K562 (cell line): ENCODE data around the gene TTBK1. TPM values are rescaled to one million over a fixed set of nuclear protein-coding genes. Genes with fewer than 3 reads are reported as not detected.

Experiments used
- ATAC-seq: fragments of 200-7000 bp; cut with Tn5 transposase; 3 replicates; pipeline ENCODE4 v1.9.1; 2020; ENCODE audit warnings: moderate library complexity
- BruUV-seq: library from RNA; stranded (reverse); fragments of 400-500 nt; replicated peaks from 2 replicates; lab custom pipeline; 2021; lab: Mats Ljungman, UMichigan
- CTCF ChIA-PET: fragments of 300-600 bp; formaldehyde crosslinking; extraction: SDS; loops from one replicate; lab custom pipeline; 2021; ENCODE audit warnings: low intra/inter-chr PET ratio; lab: Yijun Ruan, JAX
- POLR2A ChIA-PET: fragments of 300-600, 350-650 bp; sonication (Branson Sonifier 250); formaldehyde crosslinking; extraction: SDS; loops from one replicate; lab custom pipeline; 2021; ENCODE audit warnings: antibody characterized with exemption, inconsistent platforms; lab: Yijun Ruan, JAX
- DNase-seq, 4 experiments: peaks; one replicate each; pipeline versions ENCODE4 v3.0.0 to v3.0.0-alpha.2; 2011 to 2018; ENCODE audit warnings: low spot score in 3 of 4, mixed read lengths in 3 of 4; ENCODE audit errors: extremely low read depth in 1 of 4
- FAIRE-seq: peaks from 2 replicates; lab custom pipeline; 2011; peaks lifted over from hg19 to GRCh38; lab: Jason Lieb, UNC
- H2AFZ ChIP-seq: 2 replicates; pipeline ENCODE4 v1.6.0; 2011; ENCODE audit warnings: low read depth, low read length, control low read depth, inconsistent platforms
- H3K27ac ChIP-seq: fragments of 200-600 bp; 3 replicates; pipeline ENCODE4 v1.8.0; 2011; ENCODE audit warnings: low read depth, mild to moderate bottlenecking, control low read depth, inconsistent platforms, low read length, moderate library complexity, mixed read lengths; ENCODE audit errors: extremely low read depth
- H3K27me3 ChIP-seq, 2 experiments: fragments of 300-600 bp in 1 of 2; 2 replicates in 1 of 2; 3 replicates in 1 of 2; pipeline versions ENCODE4 v1.6.0 to v1.8.0; 2011; ENCODE audit warnings: inconsistent platforms in 2 of 2, low read length in 2 of 2, mild to moderate bottlenecking in 1 of 2, mixed read lengths in 1 of 2, moderate library complexity in 1 of 2; ENCODE audit not compliant: control insufficient read depth in 2 of 2, insufficient read depth in 2 of 2
- H3K36me3 ChIP-seq: fragments of 300-600 bp; 3 replicates; pipeline ENCODE4 v1.8.0; 2011; ENCODE audit warnings: mild to moderate bottlenecking, low read length, inconsistent platforms; ENCODE audit not compliant: control insufficient read depth, insufficient read depth
- H3K4me1 ChIP-seq, 2 experiments: fragments of 200-600 bp in 1 of 2; replicated peaks in 1 of 2; 2 replicates in 1 of 2; 3 replicates in 1 of 2; pipeline versions ENCODE4 v1.5.1 to v1.8.0; 2011; ENCODE audit warnings: inconsistent platforms in 2 of 2, low read length in 2 of 2, mild to moderate bottlenecking in 1 of 2, mixed read lengths in 1 of 2, moderate library complexity in 1 of 2; ENCODE audit not compliant: control insufficient read depth in 2 of 2, insufficient read depth in 2 of 2
- H3K4me2 ChIP-seq: 2 replicates; pipeline ENCODE4 v1.6.1; 2011; ENCODE audit warnings: low read length, control low read depth, inconsistent platforms, mixed read lengths; ENCODE audit not compliant: insufficient read depth
- H3K4me3 ChIP-seq: fragments of 200-600 bp; sonication (generic), shearing (Covaris generic); 2 replicates; pipeline ENCODE4 v1.5.1; 2016; ENCODE audit warnings: control low read depth, inconsistent platforms
- H3K79me2 ChIP-seq: fragments of 200-600 bp; 3 replicates; pipeline ENCODE4 v1.8.0; 2011; ENCODE audit warnings: low read length, inconsistent platforms; ENCODE audit not compliant: control insufficient read depth, insufficient read depth
- H3K9ac ChIP-seq, 2 experiments: 2 replicates each; pipeline versions ENCODE4 v1.6.0 to v1.6.1; 2011; ENCODE audit warnings: low read depth in 2 of 2, low read length in 2 of 2, control low read depth in 1 of 2, inconsistent platforms in 1 of 2, mild to moderate bottlenecking in 1 of 2, mixed read lengths in 1 of 2; ENCODE audit not compliant: insufficient read depth in 1 of 2
- H3K9me1 ChIP-seq: one replicate; pipeline ENCODE4 v1.6.0; 2011; ENCODE audit warnings: inconsistent platforms, mild to moderate bottlenecking, low read length, moderate library complexity; ENCODE audit not compliant: control insufficient read depth, insufficient read depth
- H3K9me3 ChIP-seq: replicated peaks from 2 replicates; pipeline ENCODE4 v1.5.1; 2011; ENCODE audit warnings: low read depth, low read length, inconsistent platforms; ENCODE audit not compliant: control insufficient read depth, insufficient read depth
- H4K20me1 ChIP-seq: replicated peaks from 2 replicates; pipeline ENCODE4 v1.6.1; 2011; ENCODE audit warnings: low read length, inconsistent platforms, mixed read lengths; ENCODE audit not compliant: control insufficient read depth, insufficient read depth
- BCOR ChIP-seq: fragments of 450-650 bp; IDR thresholded peaks from 2 replicates; pipeline ENCODE4 v1.6.1; 2016
- E2F4 ChIP-seq: sonication (generic); formaldehyde crosslinking; IDR thresholded peaks from 2 replicates; pipeline ENCODE4 v1.8.0; 2022; ENCODE audit warnings: mild to moderate bottlenecking, low read depth, missing genetic modification reagents
- POLR3G ChIP-seq: IDR thresholded peaks from 2 replicates; pipeline ENCODE4 v1.6.1; 2011; ENCODE audit not compliant: insufficient read length, insufficient replicate concordance; ENCODE audit errors: extremely low read depth
- RNF2 ChIP-seq: sonication (generic); IDR thresholded peaks from 2 replicates; pipeline ENCODE4 v1.6.1; 2016
- RUNX1 ChIP-seq: sonication (generic); IDR thresholded peaks from 2 replicates; pipeline ENCODE4 v1.6.1; 2016; ENCODE audit warnings: antibody characterized with exemption, low read depth
- THRAP3 ChIP-seq: fragments of 450-650 bp; IDR thresholded peaks from 2 replicates; pipeline ENCODE4 v1.6.1; 2016; ENCODE audit warnings: mild to moderate bottlenecking, inconsistent platforms, borderline replicate concordance
- WGBS: fragments of 100-300 bp; shearing (Covaris generic); methylation state at CpG from one replicate; pipeline ENCODE4 v1.1.6; 2016; ENCODE audit warnings: low coverage, mixed read lengths; ENCODE audit not compliant: insufficient coverage; ENCODE audit errors: missing lambda C conversion rate; 5-methylcytosine and 5-hydroxymethylcytosine counted together
- in situ Hi-C: fragments of 300-500 bp; cut with MboI; formaldehyde crosslinking; loops from 4 replicates; pipeline ENCODE4 v1.15.0; 2018; ENCODE audit warnings: inconsistent platforms, mixed read lengths
- intact Hi-C: fragments of 100-400 bp; cut with micrococcal nuclease; formaldehyde crosslinking; loops from 2 replicates; pipeline ENCODE4 v1.14.2; 2022
- polyA plus RNA-seq, 8 experiments: library from polyadenylated mRNA; depleted of rRNA in 4 of 8; stranded (reverse) in 5 of 8; unstranded in 3 of 8; fragments of >200 nt; fragmentation: Nextera tagmentation in 2 of 8; fragmentation: Illumina TruSeq in 1 of 8; extraction: Ambion mirVana in 2 of 8; extraction: Trizol in 1 of 8; gene quantifications; 2 replicates each; pipeline versions ENCODE4 v1.2.1 to v1.2.3, GENCODE V29; 2011 to 2014; ENCODE audit warnings: inconsistent platforms in 1 of 8, missing spikeins in 1 of 8
- total RNA-seq, 7 experiments: library from RNA; depleted of rRNA in 6 of 7; stranded (reverse); fragments of >200 nt in 6 of 7; fragmentation: Illumina TruSeq in 2 of 7; extraction: Trizol in 2 of 7; gene quantifications; 2 replicates each; pipeline versions ENCODE4 v1.2.1 to v1.2.3, GENCODE V29; 2011 to 2021; ENCODE audit warnings: low replicate concordance in 1 of 7

Gene TTBK1
- total and polyA plus RNA-seq, 9 of the 15 experiments (the other 6 are each of a cell fraction or from before 2014, with no cell fraction given), result not detected

- TF ChIP-seq POLR3G (no peak), RNF2 (no peak)
- TF ChIP-seq, all 486 proteins: peak for 0
These were observed 47.1 kb downstream of the TTBK1 start (continued) for GRCh38 chr6:43290339-43290904.

- TF ChIP-seq THRAP3, result no peak
- no peak for TF ChIP-seq E2F4 (CRISPR knock-in tag)
- TF ChIP-seq RUNX1, result no peak
- TF ChIP-seq BCOR, result no peak
- TF ChIP-seq, all 486 proteins: peak for 0
- Histone ChIP-seq H3K36me3 (no peaks in the 10 kb centered on the region), H3K27ac (no peak overlapping the region), H2AFZ (no peak overlapping the region), H3K9me3 (no peaks in the 10 kb centered on the region), H3K4me1 (no peaks in the 10 kb centered on the region), H3K9me1 (no peaks in the 10 kb centered on the region), H3K9ac (no peak overlapping the region), H3K79me2 (no peaks in the 10 kb centered on the region), H3K27me3 (peaks cover 16 to 32% of the 10 kb centered on the region in 2 experiments), H4K20me1 (0 out of 2 replicates have a peak, but pooled peaks cover 4% of the 10 kb centered on the region), H3K4me3 (no peak overlapping the region), H3K4me2 (no peak overlapping the region)
- no peak for FAIRE-seq
- WGBS, result 3% methylated on average over 6 of the region's 6 CpGs
- POLR2A ChIA-PET, result interaction anchor here (0.6 to 1.2 kb wide), 3 partner anchors 10 to 1239 kb away, joined by 3 to 4 read pairs (median 3); no protein-coding TSS in a partner anchor
- no peak for ATAC-seq
- in situ Hi-C loops (no loop called here), intact Hi-C loops (no loop called here)
- BruUV-seq, result no TSS peak
- no peak for DNase-seq
- CTCF ChIA-PET, result no interaction called here
These were observed 47.6 kb downstream of the TTBK1 start for GRCh38 chr6:43290905-43291355.
